Pancreas (tissue), 10 donors: Measurements from ENCODE around the gene OAS1. TPM values are rescaled to one million over a fixed set of nuclear protein-coding genes. Genes with fewer than 3 reads are reported as not detected.

ENCODE experiments used
- ATAC-seq, 4 donors: fragments of 200-7000 bp; cut with Tn5 transposase; one replicate each; pipeline versions ENCODE4 v1.8.0 to v1.9.1; 2020; ENCODE audit warnings: mild to moderate bottlenecking in 4 of 4, moderate library complexity in 4 of 4
- DNase-seq, 6 donors: peaks; one replicate each; pipeline ENCODE4 v3.0.0-alpha.2; 2020
- FAIRE-seq: peaks from 2 replicates; lab custom pipeline; 2012; peaks lifted over from hg19 to GRCh38; lab: Jason Lieb, UNC
- H3K27ac ChIP-seq, 4 donors: fragments of 200-600 bp; sonication (generic); 1 replicate in 3 of 4; 2 replicates in 1 of 4; pipeline versions ENCODE4 v1.5.0 to v1.8.0; 2020
- H3K27me3 ChIP-seq, 4 donors: fragments of 200-600 bp; one replicate each; pipeline ENCODE4 v1.8.0; 2021
- H3K36me3 ChIP-seq, 3 donors: fragments of 200-600 bp; sonication (generic) in 1 of 3; one replicate each; pipeline versions ENCODE4 v1.5.0 to v1.8.0; 2020 to 2021
- H3K4me1 ChIP-seq, 3 donors: fragments of 200-600 bp; one replicate each; pipeline ENCODE4 v1.8.0; 2021
- H3K4me3 ChIP-seq, 4 donors: fragments of 200-600 bp; sonication (generic) in 2 of 4; one replicate each; pipeline versions ENCODE4 v1.5.0 to v1.8.0; 2020 to 2021
- H3K9me3 ChIP-seq, 4 donors: fragments of 200-600 bp; one replicate each; pipeline ENCODE4 v1.8.0; 2021
- CTCF ChIP-seq, 4 donors: fragments of 200-600 bp; sonication (generic) in 3 of 4; IDR thresholded peaks; one replicate each; pipeline versions ENCODE4 v1.5.0 to v1.8.0; 2021; ENCODE audit warnings: antibody characterized with exemption in 4 of 4
- WGBS, 2 donors: extraction: QIAGEN DNeasy Blood & Tissue Kit; methylation state at CpG; one replicate each; pipeline ENCODE4 v1.1.7; 2013; 5-methylcytosine and 5-hydroxymethylcytosine counted together
- intact Hi-C, 3 donors: fragments of 100-400 bp; cut with DNase I; formaldehyde crosslinking; loops; one replicate each; pipeline versions ENCODE4 v1.11.1 to v1.14.2; 2022
- polyA plus RNA-seq, 2 donors: library from polyadenylated mRNA; stranded (reverse); fragments of 200-250 nt; gene quantifications; one replicate each; pipeline ENCODE4 v1.2.3, GENCODE V29; 2013
- total RNA-seq, 6 donors: library from RNA; stranded (reverse); fragmentation: NEBNext Ultra II Directional in 4 of 6; extraction: Animal tissue kit (Norgen Biotek cat#: 25700) in 4 of 6; gene quantifications; one replicate each; pipeline versions ENCODE4 v1.2.1 to v1.2.4, GENCODE V29; 2021 to 2023
- donor health status: healthy with polysubstance abuse.
- donor health status: DM: no; HTN: no; CAD: no; lungs with moderate emphysema.
- donor health status: DM: no; HTN: no; CAD: no.
- donor health status: control.
- donor health status: control.
- donor health status: Bipolar disorder and iron deficiency.
- donor health status: DM: yes; HTN: yes; CAD: no.
- donor health status: DM: no; HTN: no; CAD: no.
- donor health status: DM: no; HTN: no; CAD: no.
- donor health status: DM: yes; HTN: yes; CAD: no.

OAS1 gene
- total RNA-seq, result 10 to 100 TPM in 1 of 6 donors, 1 to 10 TPM in 4, under 1 TPM in 1; 0.91 to 10.9 (median 3.0) TPM
- 1 to 10 TPM; 3.0 to 4.0 TPM for polyA plus RNA-seq

GRCh38 chr12:112906712-112907414 is at the start of gene OAS1:
Gene OAS1, plus strand, starts transcription at chr12:112906962. Its CDS starts 78 bp downstream, at chr12:112907040.
- Histone ChIP-seq H3K4me3 (peak within 1 kb of the TSS in 3 of 4 donors; percentile 3 to 41 (median 32)), H3K36me3 (no peaks in the 10 kb centered on the region), H3K27me3 (no peaks in the 10 kb centered on the region), H3K27ac (peak within 1 kb of the TSS in 2 of 4 donors; percentile 5 to 56), H3K4me1 (peaks cover 0 to 17% (median 0%) of the 10 kb centered on the region in 3 donors), H3K9me3 (no peaks in the 10 kb centered on the region)
- intact Hi-C loops, result no loop called here
- TF ChIP-seq CTCF (IDR thresholded peaks at IDR 0.05), result no peak
- peak; percentile 80 for FAIRE-seq
- ATAC-seq, result peak; percentile 78 to 96 (median 94)
- DNase-seq, result peak in 3 of 6 donors; percentile 8 to 35 (median 13)
- WGBS, 2 donors, result 6 to 9% methylated on average over 4 of the region's 4 CpGs

GRCh38 chr12:112859291-112859690 is 47.5 kb upstream of the OAS1 start:
- FAIRE-seq (no peak), DNase-seq (no peak), ATAC-seq (no peak)
- WGBS, 2 donors, result 43 to 60% methylated on average over 3 of the region's 3 CpGs
- intact Hi-C loops, result no loop called here
- Histone ChIP-seq H3K27me3 (peaks cover 0 to 9% (median under 1%) of the 10 kb centered on the region in 4 donors), H3K9me3 (no peaks in the 10 kb centered on the region), H3K27ac (no peak overlapping the region), H3K36me3 (no peaks in the 10 kb centered on the region), H3K4me1 (no peaks in the 10 kb centered on the region), H3K4me3 (no peak overlapping the region)
- no peak for TF ChIP-seq CTCF (IDR thresholded peaks at IDR 0.05)

GRCh38 chr12:112860181-112860580 is 46.6 kb upstream of the OAS1 start:
- Histone ChIP-seq H3K27ac (no peak overlapping the region), H3K4me3 (no peak overlapping the region), H3K27me3 (peaks cover 0 to 9% (median 0%) of the 10 kb centered on the region in 4 donors), H3K4me1 (no peaks in the 10 kb centered on the region), H3K36me3 (no peaks in the 10 kb centered on the region), H3K9me3 (no peaks in the 10 kb centered on the region)
- TF ChIP-seq CTCF (IDR thresholded peaks at IDR 0.05), result no peak
- FAIRE-seq (no peak), ATAC-seq (no peak), DNase-seq (no peak)
- intact Hi-C loops, result no loop called here
- whole genome bisulfite sequencing, 2 donors, result 49 to 52% methylated on average over 5 of the region's 5 CpGs

GRCh38 chr12:112861284-112861683 is 45.5 kb upstream of the OAS1 start:
- Histone ChIP-seq H3K36me3 (no peaks in the 10 kb centered on the region), H3K27me3 (peaks cover 0 to 9% (median 0%) of the 10 kb centered on the region in 4 donors), H3K27ac (no peak overlapping the region), H3K4me3 (no peak overlapping the region), H3K4me1 (no peaks in the 10 kb centered on the region), H3K9me3 (no peaks in the 10 kb centered on the region)
- TF ChIP-seq CTCF (IDR thresholded peaks at IDR 0.05), result no peak
- no peak for DNase-seq
- WGBS, 2 donors, result 56 to 79% methylated on average over 7 of the region's 7 CpGs
- FAIRE-seq, result no peak
- no peak for ATAC-seq
- intact Hi-C loops, result no loop called here
